ENCODE measurements around the gene GTF3C4.
"Not testable (repeated sequence)": the region's sequence is repeated elsewhere in the genome, so short reads cannot be mapped to it uniquely, and the experiment has no call there.

The GTF3C4 gene

DNA sequence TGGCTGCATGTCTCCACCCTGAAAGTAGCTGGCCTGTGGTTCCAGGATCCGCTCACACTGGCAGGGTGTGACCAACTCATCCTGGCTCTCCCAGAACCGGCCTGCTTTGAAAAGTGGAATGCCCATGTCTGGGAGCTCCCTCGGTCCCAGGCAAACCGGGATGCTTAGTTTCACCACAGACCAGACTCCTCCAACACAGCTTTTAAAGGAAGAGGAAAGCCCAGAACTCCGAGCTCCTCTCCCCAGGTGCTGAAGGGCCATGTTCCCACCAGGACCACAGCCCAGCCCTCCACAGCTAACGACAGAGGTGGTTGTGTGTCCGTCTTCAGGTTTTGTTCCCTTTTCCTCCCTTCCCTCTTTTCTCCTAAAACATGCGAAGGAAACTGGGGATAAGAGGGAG lies 38.0 kb downstream of the GTF3C4 start:
- H3K9ac ChIP-seq (ENCODE audit: low read length): no peak overlapping the region
- H2AFZ ChIP-seq (ENCODE audit: low read length): no peak overlapping the region
- no peaks in the 10 kb centered on the region for H3K27me3 ChIP-seq (ENCODE audit: insufficient read depth, low read length)

DNA sequence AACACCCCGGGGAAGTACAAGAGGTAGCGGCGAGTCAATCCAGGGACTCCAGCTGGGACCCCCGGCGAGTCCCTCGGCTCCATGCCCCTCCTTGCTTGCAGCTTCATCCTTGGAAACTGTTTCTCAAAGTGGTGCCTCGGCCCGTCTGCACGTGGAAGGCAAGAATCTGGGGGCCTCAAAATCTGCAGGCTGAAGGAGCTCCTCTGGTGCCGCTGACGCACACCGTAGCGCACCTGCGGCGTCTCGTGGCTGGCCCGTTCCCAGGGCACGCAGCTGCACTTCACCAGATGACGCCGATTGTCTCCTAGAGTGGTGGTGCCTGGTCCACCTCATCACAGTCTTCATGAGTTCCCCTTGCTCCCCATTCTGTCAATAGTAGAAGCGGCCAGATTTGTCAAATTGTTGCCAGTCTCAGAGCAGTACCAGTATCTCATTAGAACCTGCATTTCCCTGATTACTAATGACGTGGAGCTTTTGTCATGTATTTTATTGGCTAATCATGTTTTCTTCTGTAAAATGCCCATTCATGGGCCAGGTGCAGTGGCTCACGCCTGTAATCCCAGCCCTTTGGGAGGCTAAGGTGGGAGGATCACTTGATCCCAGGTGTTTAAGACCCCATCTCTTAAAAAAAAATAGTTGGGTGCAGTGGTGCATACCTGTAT lies 38.6 kb downstream of the GTF3C4 start:
- H4K20me1 ChIP-seq (ENCODE audit: insufficient read depth, low read length): no peaks in the 10 kb centered on the region
- H3K4me3 ChIP-seq (ENCODE audit: low read depth, low read length, poor library complexity, severe bottlenecking): no peak overlapping the region
- H3K36me3 ChIP-seq (ENCODE audit: insufficient read depth, low read length): no peaks in the 10 kb centered on the region
- H3K9ac ChIP-seq (ENCODE audit: low read length): no peak overlapping the region
- H3K4me2 ChIP-seq (ENCODE audit: low read length): no peak overlapping the region
- no peaks in the 10 kb centered on the region for H3K79me2 ChIP-seq (ENCODE audit: insufficient read depth, low read length)
- H3K4me1 ChIP-seq (ENCODE audit: insufficient read depth, low read length, severe bottlenecking): no peaks in the 10 kb centered on the region
- no peak overlapping the region for H3K27ac ChIP-seq (ENCODE audit: low read depth, low read length, poor library complexity, severe bottlenecking)
- H3K27me3 ChIP-seq (ENCODE audit: insufficient read depth, low read length): no peaks in the 10 kb centered on the region
- H2AFZ ChIP-seq (ENCODE audit: low read length): no peak overlapping the region
- no peaks in the 10 kb centered on the region for H3F3A ChIP-seq (ENCODE audit: insufficient read depth, low read length)
- no peaks in the 10 kb centered on the region for H3K9me2 ChIP-seq (ENCODE audit: low read depth, low read length)
- TF ChIP-seq, protein P1, sequence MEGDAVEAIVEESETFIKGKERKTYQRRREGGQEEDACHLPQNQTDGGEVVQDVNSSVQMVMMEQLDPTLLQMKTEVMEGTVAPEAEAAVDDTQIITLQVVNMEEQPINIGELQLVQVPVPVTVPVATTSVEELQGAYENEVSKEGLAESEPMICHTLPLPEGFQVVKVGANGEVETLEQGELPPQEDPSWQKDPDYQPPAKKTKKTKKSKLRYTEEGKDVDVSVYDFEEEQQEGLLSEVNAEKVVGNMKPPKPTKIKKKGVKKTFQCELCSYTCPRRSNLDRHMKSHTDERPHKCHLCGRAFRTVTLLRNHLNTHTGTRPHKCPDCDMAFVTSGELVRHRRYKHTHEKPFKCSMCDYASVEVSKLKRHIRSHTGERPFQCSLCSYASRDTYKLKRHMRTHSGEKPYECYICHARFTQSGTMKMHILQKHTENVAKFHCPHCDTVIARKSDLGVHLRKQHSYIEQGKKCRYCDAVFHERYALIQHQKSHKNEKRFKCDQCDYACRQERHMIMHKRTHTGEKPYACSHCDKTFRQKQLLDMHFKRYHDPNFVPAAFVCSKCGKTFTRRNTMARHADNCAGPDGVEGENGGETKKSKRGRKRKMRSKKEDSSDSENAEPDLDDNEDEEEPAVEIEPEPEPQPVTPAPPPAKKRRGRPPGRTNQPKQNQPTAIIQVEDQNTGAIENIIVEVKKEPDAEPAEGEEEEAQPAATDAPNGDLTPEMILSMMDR (IDR thresholded peaks at IDR 0.05; ENCODE audit: low read length): no peak
- TF ChIP-seq EZH2 (IDR thresholded peaks at IDR 0.05; ENCODE audit: borderline replicate concordance, low read length): no peak
- no peaks in the 10 kb centered on the region for H3K9me3 ChIP-seq (ENCODE audit: low read length)

More for the DNA sequence above, 38.0 kb downstream of the GTF3C4 start:
- Histone ChIP-seq H3K27ac (ENCODE audit: low read depth, low read length, poor library complexity, severe bottlenecking) (no peak overlapping the region), H3K4me3 (ENCODE audit: low read depth, low read length, poor library complexity, severe bottlenecking) (no peak overlapping the region), H4K20me1 (ENCODE audit: insufficient read depth, low read length) (no peaks in the 10 kb centered on the region), H3K9me2 (ENCODE audit: low read depth, low read length) (no peaks in the 10 kb centered on the region), H3K36me3 (ENCODE audit: insufficient read depth, low read length) (no peaks in the 10 kb centered on the region), H3F3A (ENCODE audit: insufficient read depth, low read length) (no peaks in the 10 kb centered on the region), H3K4me1 (ENCODE audit: insufficient read depth, low read length, severe bottlenecking) (no peaks in the 10 kb centered on the region), H3K79me2 (ENCODE audit: insufficient read depth, low read length) (no peaks in the 10 kb centered on the region), H3K9me3 (ENCODE audit: low read length) (no peaks in the 10 kb centered on the region), H3K4me2 (ENCODE audit: low read length) (no peak overlapping the region)
- TF ChIP-seq, protein P1 (IDR thresholded peaks at IDR 0.05; ENCODE audit: low read length): no peak
- TF ChIP-seq EZH2 (IDR thresholded peaks at IDR 0.05; ENCODE audit: borderline replicate concordance, low read length): no peak

DNA sequence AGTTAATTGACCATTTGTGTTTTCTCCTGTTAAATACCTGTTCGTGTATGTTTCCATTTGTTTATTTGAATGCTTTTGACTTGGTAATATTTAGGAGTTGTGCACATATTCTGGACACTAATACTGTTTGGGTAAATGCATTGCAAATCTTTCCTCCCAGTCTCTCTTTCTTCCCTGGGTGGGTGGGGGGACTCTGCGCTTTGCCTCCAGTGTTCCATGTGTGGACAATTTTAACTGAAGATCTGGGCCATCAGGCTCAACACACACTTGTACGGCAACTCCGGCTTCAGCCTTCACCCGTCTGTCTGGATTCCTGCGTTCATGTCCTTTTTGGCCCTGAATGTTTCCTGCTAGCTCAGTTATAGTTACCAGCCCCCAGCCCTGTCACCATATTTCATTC lies 40.1 kb downstream of the GTF3C4 start:
- H3K79me2 ChIP-seq (ENCODE audit: insufficient read depth, low read length): no peaks in the 10 kb centered on the region
- H3K9me2 ChIP-seq (ENCODE audit: low read depth, low read length): no peaks in the 10 kb centered on the region
- H3K9me3 ChIP-seq (ENCODE audit: low read length): no peaks in the 10 kb centered on the region
- no peak overlapping the region for H3K4me3 ChIP-seq (ENCODE audit: low read depth, low read length, poor library complexity, severe bottlenecking)
- no peaks in the 10 kb centered on the region for H4K20me1 ChIP-seq (ENCODE audit: insufficient read depth, low read length)
- no peak overlapping the region for H3K9ac ChIP-seq (ENCODE audit: low read length)
- H3K4me1 ChIP-seq (ENCODE audit: insufficient read depth, low read length, severe bottlenecking): no peaks in the 10 kb centered on the region
- H2AFZ ChIP-seq (ENCODE audit: low read length): no peak overlapping the region
- TF ChIP-seq, protein P1 (IDR thresholded peaks at IDR 0.05; ENCODE audit: low read length): no peak
- TF ChIP-seq EZH2 (IDR thresholded peaks at IDR 0.05; ENCODE audit: borderline replicate concordance, low read length): no peak
- no peaks in the 10 kb centered on the region for H3K36me3 ChIP-seq (ENCODE audit: insufficient read depth, low read length)
- H3K4me2 ChIP-seq (ENCODE audit: low read length): no peak overlapping the region
- no peaks in the 10 kb centered on the region for H3F3A ChIP-seq (ENCODE audit: insufficient read depth, low read length)
- H3K27me3 ChIP-seq (ENCODE audit: insufficient read depth, low read length): no peaks in the 10 kb centered on the region
- H3K27ac ChIP-seq (ENCODE audit: low read depth, low read length, poor library complexity, severe bottlenecking): no peak overlapping the region

DNA sequence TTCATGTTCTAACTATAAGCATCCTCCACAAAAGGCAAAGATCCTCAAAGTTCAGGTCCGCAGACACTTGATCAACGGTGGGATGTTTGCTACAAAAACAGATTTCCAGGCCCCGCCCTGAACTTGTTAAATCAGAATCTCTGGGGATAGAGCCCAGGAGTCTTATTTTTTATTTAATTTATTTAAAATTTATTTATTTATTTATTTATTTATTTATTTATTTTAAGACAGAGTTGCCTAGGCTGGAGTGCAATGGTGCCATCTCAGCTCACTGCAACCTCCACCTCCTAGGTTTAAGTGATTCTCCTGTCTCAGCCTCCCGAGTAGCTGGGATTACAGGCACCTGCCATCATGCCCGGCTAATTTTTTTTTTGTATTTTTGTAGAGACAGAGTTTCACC lies 40.9 kb downstream of the GTF3C4 start:
- not testable (repeated sequence) for H3K9me2 ChIP-seq (ENCODE audit: low read depth, low read length); H3F3A ChIP-seq (ENCODE audit: insufficient read depth, low read length); H2AFZ ChIP-seq (ENCODE audit: low read length); H4K20me1 ChIP-seq (ENCODE audit: insufficient read depth, low read length); H3K4me3 ChIP-seq (ENCODE audit: low read depth, low read length, poor library complexity, severe bottlenecking); H3K27ac ChIP-seq (ENCODE audit: low read depth, low read length, poor library complexity, severe bottlenecking); H3K4me1 ChIP-seq (ENCODE audit: insufficient read depth, low read length, severe bottlenecking); H3K27me3 ChIP-seq (ENCODE audit: insufficient read depth, low read length); H3K9me3 ChIP-seq (ENCODE audit: low read length); H3K4me2 ChIP-seq (ENCODE audit: low read length); H3K36me3 ChIP-seq (ENCODE audit: insufficient read depth, low read length); H3K79me2 ChIP-seq (ENCODE audit: insufficient read depth, low read length); H3K9ac ChIP-seq (ENCODE audit: low read length)

All from OCI-LY1 (cell line).